Measurements from ENCODE around the gene ASB6. TPM values are rescaled to one million over a fixed set of nuclear protein-coding genes. Genes with fewer than 3 reads are reported as not detected.
"Not testable (repeated sequence)": the region's sequence is repeated elsewhere in the genome, so short reads cannot be mapped to it uniquely, and the experiment has no call there.

The ASB6 gene
- total and polyA plus RNA-seq, 5 experiments from 2014 or later = 14.8 to 35.7 (median 29.1) TPM

DNA sequence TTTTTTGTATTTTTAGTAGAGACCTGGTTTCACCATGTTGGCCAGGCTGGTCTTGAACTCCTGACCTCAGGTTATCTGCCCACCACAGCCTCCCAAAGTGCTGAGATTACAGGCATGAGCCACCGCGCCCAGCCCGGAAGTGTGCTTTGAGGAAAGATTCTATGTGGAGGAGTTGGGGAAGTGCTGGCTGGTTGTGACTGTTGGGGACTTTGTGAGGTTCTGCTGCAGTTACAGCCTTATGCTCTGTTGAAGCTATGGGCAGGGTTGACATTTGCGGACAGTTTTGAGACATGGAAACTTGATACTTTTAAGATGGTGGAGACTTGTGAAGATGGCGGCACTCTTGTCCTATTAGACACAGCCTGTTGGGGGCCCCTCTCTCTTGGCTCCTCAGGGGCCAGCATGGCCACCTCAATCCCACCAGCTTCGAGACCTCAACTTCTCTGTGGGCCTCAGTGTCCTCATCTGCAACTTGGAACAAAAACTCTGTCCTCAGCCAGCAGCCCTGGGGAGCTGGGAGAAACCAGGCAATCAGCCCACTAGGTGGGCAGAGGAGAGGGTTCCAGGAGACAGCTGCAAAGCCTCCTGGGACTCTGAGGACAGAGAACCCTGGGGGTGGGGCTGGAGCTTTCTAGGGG is 45.9 kb downstream of the ASB6 start:
- no peak for ATAC-seq
- Mint-ChIP-seq H3K4me1 (peaks cover 15 to 32% (median 24%) of the 10 kb centered on the region in 4 donors), H3K9me3 (no peaks in the 10 kb centered on the region), H3K36me3 (no peaks in the 10 kb centered on the region), H3K4me3 (peak overlapping the region in 6 of 10 donors; percentile 38 to 67 (median 60)), H3K27ac (peak overlapping the region in 8 of 10 donors; percentile 3 to 89 (median 56)), H3K27me3 (peaks cover 0 to 13% (median 0%) of the 10 kb centered on the region in 5 donors)
- POLR2A ChIA-PET = interaction anchor here (0.7 to 2.8 kb wide), 3 partner anchors 10 to 146 kb away, joined by 4 to 18 read pairs (median 5); no protein-coding TSS in a partner anchor
- DNase-seq = no peak

DNA sequence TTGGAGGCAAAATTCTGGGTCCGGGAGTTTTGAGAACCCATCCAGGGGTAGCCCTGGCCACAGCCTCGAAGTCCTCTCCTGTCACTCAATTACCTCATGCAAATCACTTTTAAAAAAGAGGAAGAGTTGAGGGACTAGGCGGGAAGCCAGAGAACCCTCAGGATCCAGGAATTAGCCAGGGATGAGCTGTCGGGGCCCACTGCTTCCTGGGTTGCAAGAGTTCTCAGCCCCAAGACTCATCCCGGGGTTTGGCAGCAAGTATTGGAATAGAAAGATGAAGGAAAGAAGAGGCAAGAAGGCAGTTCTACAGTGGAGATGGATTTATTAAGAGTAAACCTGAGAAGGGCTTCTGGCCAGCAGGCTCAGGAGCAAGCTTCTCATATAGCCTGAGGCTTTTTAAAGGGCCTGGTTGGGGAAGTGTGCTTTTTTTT is 46.6 kb downstream of the ASB6 start:
- POLR2A ChIA-PET = interaction anchor here (0.6 to 2.8 kb wide), 4 partner anchors 9 to 477 kb away, joined by 3 to 18 read pairs (median 4); no protein-coding TSS in a partner anchor

DNA sequence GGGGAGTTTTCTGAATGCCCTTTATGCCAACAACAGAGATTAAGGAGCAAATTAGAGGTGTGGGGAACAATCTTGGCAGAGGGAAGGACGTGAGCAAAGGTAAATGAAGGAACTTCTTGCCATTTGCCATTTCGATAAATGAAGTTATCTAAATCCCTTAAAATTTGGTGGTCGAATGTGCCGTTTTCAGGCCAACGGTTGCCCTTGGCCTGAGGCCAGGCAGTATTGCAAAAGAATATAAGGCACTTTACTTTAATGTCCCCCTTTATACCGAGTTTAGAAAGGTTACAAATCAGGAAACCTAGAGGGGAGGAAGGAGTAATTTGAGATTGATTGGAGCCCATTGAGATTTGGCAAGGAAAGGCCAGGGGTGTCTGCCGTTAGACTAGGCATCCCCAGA is 47.3 kb downstream of the ASB6 start:
- peak overlapping the region in 1 of 10 donors; percentile 17 for H3K4me3 Mint-ChIP-seq
- H3K9me3 Mint-ChIP-seq = no peaks in the 10 kb centered on the region
- peaks cover 15 to 32% (median 24%) of the 10 kb centered on the region in 4 donors for H3K4me1 Mint-ChIP-seq
- no peaks in the 10 kb centered on the region for H3K36me3 Mint-ChIP-seq
- ATAC-seq (no peak), DNase-seq (no peak)
- H3K27me3 Mint-ChIP-seq = peaks cover 0 to 14% (median 0%) of the 10 kb centered on the region in 5 donors
- POLR2A ChIA-PET = no interaction called here
- H3K27ac Mint-ChIP-seq = peak overlapping the region in 4 of 10 donors; percentile 38 to 49 (median 44)

More for the DNA sequence above, 46.6 kb downstream of the ASB6 start:
- ATAC-seq (no peak), DNase-seq (no peak)
- peaks cover 0 to 14% (median 0%) of the 10 kb centered on the region in 5 donors for H3K27me3 Mint-ChIP-seq
- H3K27ac Mint-ChIP-seq = peak overlapping the region in 5 of 10 donors; percentile 18 to 89 (median 65)
- H3K4me3 Mint-ChIP-seq = no peak overlapping the region
- H3K9me3 Mint-ChIP-seq = no peaks in the 10 kb centered on the region
- H3K4me1 Mint-ChIP-seq = peaks cover 15 to 32% (median 24%) of the 10 kb centered on the region in 4 donors
- H3K36me3 Mint-ChIP-seq = no peaks in the 10 kb centered on the region

DNA sequence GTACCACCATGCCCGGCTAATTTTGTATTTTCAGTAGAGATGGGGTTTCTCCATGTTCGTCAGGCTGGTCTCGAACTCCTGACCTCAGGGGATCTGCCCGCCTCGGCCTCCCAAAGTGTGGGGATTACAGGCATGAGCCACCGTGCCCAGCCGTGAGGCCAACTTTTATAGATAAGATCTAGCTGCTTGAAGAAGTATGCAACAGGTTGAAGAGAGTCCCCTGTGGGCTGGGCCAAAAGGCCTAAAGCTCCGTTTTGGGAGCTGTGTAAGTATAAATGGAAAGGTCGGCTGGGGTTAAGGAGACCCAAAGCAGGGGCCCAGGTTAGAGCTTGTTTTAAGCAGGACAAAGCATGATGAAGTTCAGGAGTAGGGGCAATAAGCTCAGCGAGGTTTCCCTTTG is 49.2 kb downstream of the ASB6 start:
- not testable (repeated sequence) for ATAC-seq, H3K36me3 Mint-ChIP-seq, DNase-seq, H3K27me3 Mint-ChIP-seq, H3K4me3 Mint-ChIP-seq, H3K9me3 Mint-ChIP-seq
- H3K4me1 Mint-ChIP-seq = peaks cover 10 to 21% (median 18%) of the 10 kb centered on the region in 4 donors
- peak overlapping the region in 2 of 10 donors; percentile 11 to 48 for H3K27ac Mint-ChIP-seq
- POLR2A ChIA-PET = interaction anchor here (0.6 to 0.7 kb wide), 3 partner anchors 21 to 177 kb away, joined by 3 to 5 read pairs (median 4); no protein-coding TSS in a partner anchor

DNA sequence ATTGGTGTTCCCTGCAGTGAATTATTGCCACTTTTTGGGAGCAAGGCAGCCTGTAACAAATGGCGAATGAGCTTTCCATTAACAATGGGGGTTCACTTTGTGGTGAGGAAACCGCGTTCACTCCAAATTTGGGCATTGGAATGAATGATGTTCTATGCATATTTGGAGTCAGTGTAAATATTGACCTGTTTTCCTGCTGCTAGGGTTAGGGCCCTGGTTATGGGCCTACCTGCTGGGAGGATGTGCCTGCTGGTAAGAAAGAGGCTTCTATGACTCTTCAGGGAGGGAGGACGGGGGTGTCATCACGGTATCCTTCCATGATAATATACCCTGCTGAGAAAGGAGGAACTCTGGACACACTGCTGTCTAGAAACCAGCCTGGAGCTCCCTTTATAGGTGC is 50.0 kb downstream of the ASB6 start:
- peaks cover 13 to 29% (median 21%) of the 10 kb centered on the region in 4 donors for H3K4me1 Mint-ChIP-seq
- H3K36me3 Mint-ChIP-seq = no peaks in the 10 kb centered on the region
- no peak overlapping the region for H3K27ac Mint-ChIP-seq
- H3K9me3 Mint-ChIP-seq = no peaks in the 10 kb centered on the region
- POLR2A ChIA-PET = no interaction called here
- ATAC-seq (no peak), DNase-seq (no peak)
- no peak overlapping the region for H3K4me3 Mint-ChIP-seq
- H3K27me3 Mint-ChIP-seq = peaks cover 0 to 8% (median 0%) of the 10 kb centered on the region in 5 donors

DNA sequence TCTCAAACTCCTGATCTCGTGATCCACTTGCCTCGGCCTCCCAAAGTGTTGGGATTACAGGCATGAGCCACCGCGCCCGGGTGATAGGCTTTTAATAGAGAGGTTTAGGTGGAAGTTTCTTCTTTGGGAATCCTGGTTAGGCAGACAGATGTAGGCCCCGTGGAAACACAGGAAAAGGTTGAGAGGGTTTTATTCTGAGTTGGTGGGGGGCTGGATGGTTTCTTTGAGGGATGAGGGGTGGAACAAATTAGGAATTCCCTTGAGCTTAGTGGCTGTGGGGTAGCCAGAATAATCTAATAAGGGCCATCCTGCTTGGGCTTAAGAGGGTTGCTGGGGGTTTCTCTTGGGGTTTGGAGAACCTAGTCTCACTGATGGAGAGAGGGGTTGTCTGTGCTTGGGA is 51.5 kb downstream of the ASB6 start:
- peaks cover 3 to 27% (median 24%) of the 10 kb centered on the region in 4 donors for H3K4me1 Mint-ChIP-seq
- peak overlapping the region in 2 of 10 donors; percentile 18 to 30 for H3K27ac Mint-ChIP-seq
- H3K27me3 Mint-ChIP-seq = peaks cover 0 to 6% (median 0%) of the 10 kb centered on the region in 5 donors
- no peaks in the 10 kb centered on the region for H3K9me3 Mint-ChIP-seq
- DNase-seq (no peak), ATAC-seq (no peak)
- H3K36me3 Mint-ChIP-seq = no peaks in the 10 kb centered on the region
- H3K4me3 Mint-ChIP-seq = no peak overlapping the region
- POLR2A ChIA-PET = no interaction called here

DNA sequence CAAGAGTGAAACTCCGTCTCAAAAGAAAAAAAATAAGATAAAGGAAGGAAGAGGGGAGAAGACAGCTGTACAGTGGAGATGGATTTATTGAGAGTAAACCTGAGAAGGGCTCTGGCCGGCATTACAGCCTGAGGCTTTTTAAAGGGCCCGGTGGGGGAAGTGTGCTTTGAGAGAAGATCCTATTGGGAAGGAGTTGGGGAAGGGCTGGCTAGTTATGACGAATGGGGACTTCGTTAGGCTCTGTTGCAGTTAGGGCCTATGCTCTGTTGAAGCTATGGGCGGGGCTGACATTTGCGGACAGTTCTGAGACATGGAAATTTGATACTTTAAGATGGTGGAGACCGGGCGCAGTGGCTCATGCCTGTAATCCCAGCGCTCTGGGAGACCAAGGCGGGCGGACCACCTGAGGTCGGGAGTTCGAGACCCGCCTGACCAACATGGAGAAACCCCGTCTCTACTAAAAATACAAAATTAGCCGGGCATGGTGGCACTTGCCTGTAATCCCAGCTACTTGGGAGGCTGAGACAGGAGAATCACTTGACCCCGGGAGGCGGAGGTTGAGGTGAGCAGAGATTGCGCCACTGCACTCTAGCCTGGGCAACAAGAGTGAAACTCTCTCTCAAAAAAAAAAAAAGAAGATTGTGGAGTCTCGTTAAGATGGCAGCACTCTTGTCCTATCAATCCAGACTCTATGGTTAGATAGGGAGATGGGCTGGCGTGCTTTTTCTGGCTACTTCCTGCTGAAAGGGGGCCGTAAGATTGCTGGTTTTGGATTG is 54.3 kb downstream of the ASB6 start:
- Mint-ChIP-seq H3K36me3 (no peaks in the 10 kb centered on the region), H3K9me3 (no peaks in the 10 kb centered on the region), H3K4me3 (peak overlapping the region in 1 of 10 donors; percentile 24), H3K27me3 (peaks cover 0 to 1% (median 0%) of the 10 kb centered on the region in 5 donors), H3K4me1 (peaks cover 11 to 44% (median 27%) of the 10 kb centered on the region in 4 donors), H3K27ac (peak overlapping the region in 7 of 10 donors; percentile 50 to 93 (median 83))
- no peak for ATAC-seq
- no peak for DNase-seq
- POLR2A ChIA-PET = interaction anchor here (1.2 to 4.0 kb wide), 3 partner anchors 9 to 410 kb away, joined by 4 to 18 read pairs (median 5); partner anchors contain the start of gene IER5L

DNA sequence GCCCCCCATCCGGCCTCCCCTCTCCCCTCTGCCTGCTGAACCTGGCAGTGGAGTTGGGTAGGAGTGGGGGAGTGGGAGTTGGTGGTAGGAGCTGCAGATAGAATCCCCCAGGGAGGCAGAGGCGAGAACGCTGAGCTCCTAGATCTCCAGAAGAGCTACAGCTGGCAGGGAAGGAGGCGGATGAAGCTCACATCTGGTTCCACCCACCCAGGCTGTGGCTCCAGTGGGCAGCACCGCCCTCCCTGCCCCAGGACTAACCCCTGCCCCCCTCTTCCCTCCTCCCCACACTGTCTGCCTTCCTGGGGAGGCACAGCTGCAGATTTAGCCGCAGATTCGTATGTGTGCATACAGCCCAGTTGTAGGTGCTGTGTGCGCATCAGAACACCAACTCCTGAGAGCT is 55.3 kb downstream of the ASB6 start:
- Mint-ChIP-seq H3K4me1 (peaks cover 11 to 47% (median 27%) of the 10 kb centered on the region in 4 donors), H3K9me3 (no peaks in the 10 kb centered on the region), H3K36me3 (no peaks in the 10 kb centered on the region), H3K27me3 (peaks cover 0 to 1% (median 0%) of the 10 kb centered on the region in 5 donors), H3K27ac (peak overlapping the region in 9 of 10 donors; percentile 64 to 93 (median 86)), H3K4me3 (peak overlapping the region in 7 of 10 donors; percentile 10 to 67 (median 29))
- DNase-seq (peak in 3 of 10 donors; percentile 14 to 41 (median 31)), ATAC-seq (peak; percentile 44 to 63)
- POLR2A ChIA-PET = interaction anchor here (0.6 to 4.0 kb wide), 4 partner anchors 10 to 409 kb away, joined by 4 to 18 read pairs (median 5); partner anchors contain the start of gene IER5L

DNA sequence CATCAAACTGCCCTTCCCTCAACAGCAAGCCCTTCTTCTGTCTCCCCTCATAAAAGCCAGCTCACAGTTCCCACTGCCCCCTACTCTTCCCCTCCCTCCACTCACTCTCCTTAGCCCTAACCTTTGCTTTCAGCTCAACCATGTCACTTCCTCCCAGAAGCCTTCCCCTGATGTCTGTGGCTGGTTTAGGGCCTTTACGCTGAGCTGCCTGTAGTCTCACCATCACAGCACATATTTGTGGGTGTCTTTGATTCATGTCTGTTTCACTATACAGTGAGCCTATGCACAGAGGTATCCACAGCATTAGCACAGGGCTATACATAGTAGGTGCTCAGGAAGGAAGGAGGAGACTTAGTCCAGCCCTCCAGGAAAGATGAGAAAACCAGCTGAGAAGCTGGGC is 55.7 kb downstream of the ASB6 start:
- Mint-ChIP-seq H3K27ac (peak overlapping the region in 8 of 10 donors; percentile 64 to 93 (median 88)), H3K27me3 (peaks cover 0 to 1% (median 0%) of the 10 kb centered on the region in 5 donors), H3K36me3 (no peaks in the 10 kb centered on the region), H3K4me1 (peaks cover 11 to 47% (median 27%) of the 10 kb centered on the region in 4 donors), H3K9me3 (no peaks in the 10 kb centered on the region), H3K4me3 (peak overlapping the region in 7 of 10 donors; percentile 3 to 67 (median 26))
- DNase-seq (peak in 2 of 10 donors; percentile 37 to 50), ATAC-seq (peak; percentile 71 to 78)
- POLR2A ChIA-PET = interaction anchor here (0.6 to 4.0 kb wide), 4 partner anchors 10 to 409 kb away, joined by 4 to 18 read pairs (median 5); partner anchors contain the start of gene IER5L

DNA sequence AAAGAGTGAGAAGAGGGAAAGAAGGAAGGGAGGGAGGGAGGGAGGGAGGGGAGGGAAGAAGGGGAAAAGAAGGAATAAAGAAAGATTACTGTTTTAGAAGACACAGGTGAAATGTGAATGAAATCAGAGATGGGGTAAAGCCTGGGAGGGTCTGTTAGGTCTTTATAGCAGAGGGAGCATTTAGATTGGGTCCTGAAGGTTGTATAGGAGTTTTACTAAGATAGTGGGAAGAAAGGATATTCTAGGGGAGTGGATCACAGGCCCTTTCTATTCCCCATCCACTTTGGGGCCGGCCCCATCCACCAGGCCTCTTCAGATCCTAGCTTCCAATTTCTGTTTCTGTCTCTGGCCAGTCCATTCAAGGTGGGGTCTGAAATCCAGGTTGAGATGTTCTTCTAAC is 56.6 kb downstream of the ASB6 start:
- H3K4me3 Mint-ChIP-seq = no peak overlapping the region
- H3K27ac Mint-ChIP-seq = peak overlapping the region in 5 of 10 donors; percentile 27 to 82 (median 61)
- H3K27me3 Mint-ChIP-seq = no peaks in the 10 kb centered on the region
- H3K9me3 Mint-ChIP-seq = no peaks in the 10 kb centered on the region
- no peak for ATAC-seq
- no peak for DNase-seq
- POLR2A ChIA-PET = interaction anchor here (0.7 to 4.0 kb wide), 2 partner anchors 11 to 96 kb away, joined by 4 to 18 read pairs; no protein-coding TSS in a partner anchor
- no peaks in the 10 kb centered on the region for H3K36me3 Mint-ChIP-seq
- H3K4me1 Mint-ChIP-seq = peaks cover 16 to 51% (median 31%) of the 10 kb centered on the region in 4 donors

All from naive thymus-derived CD8-positive, alpha-beta T cell (primary cell).